T-helper 1 cell (primary cell): Measurements from ENCODE around the gene ZNF232.
"Not testable (repeated sequence)": the region's sequence is repeated elsewhere in the genome, so short reads cannot be mapped to it uniquely, and the experiment has no call there.

ENCODE experiments used
- DNase-seq, 5 donors: peaks; one replicate each; pipeline ENCODE4 v3.0.0-alpha.2; 2012 to 2020

The ZNF232 gene

GRCh38 chr17:5096731-5097100 is 15.0 kb downstream of the ZNF232 start:
- DNase-seq: no peak

GRCh38 chr17:5092218-5093010 is 19.3 kb downstream of the ZNF232 start:
- DNase-seq: no peak

- DNase-seq: no peak
These were observed 31.1 kb downstream of the ZNF232 start for GRCh38 chr17:5080591-5080990.

- DNase-seq: peak; percentile 27 to 86 (median 55)
These were observed 33.3 kb downstream of the ZNF232 start, which contains the start of gene ZFP3 for GRCh38 chr17:5078106-5079028. TSS of gene ZFP3 (plus strand) at chr17:5078467. CDS start at chr17:5091505, 13,038 bp downstream.

- DNase-seq: no peak
These were observed 33.9 kb downstream of the ZNF232 start for GRCh38 chr17:5077781-5078105.

- not testable (repeated sequence) for DNase-seq
These were observed 34.4 kb downstream of the ZNF232 start for GRCh38 chr17:5077275-5077674.

- not testable (repeated sequence) for DNase-seq
These were observed 36.2 kb downstream of the ZNF232 start for GRCh38 chr17:5075472-5075871.

- no peak for DNase-seq
These were observed 42.0 kb downstream of the ZNF232 start for GRCh38 chr17:5069724-5070123.

- DNase-seq: no peak
These were observed 43.4 kb downstream of the ZNF232 start for GRCh38 chr17:5068236-5068635.

- no peak for DNase-seq
These were observed 46.4 kb downstream of the ZNF232 start for GRCh38 chr17:5065227-5065744.
